Hepatocyte (in vitro differentiated cells): ENCODE measurements around the gene TTC38. TPM values are rescaled to one million over a fixed set of nuclear protein-coding genes. Genes with fewer than 3 reads are reported as not detected.

ENCODE experiments used
- DNase-seq: peaks from one replicate; pipeline ENCODE4 v3.0.0-alpha.2; 2016; ENCODE audit warnings: low spot score
- H2AFZ ChIP-seq: fragments of 200-600 bp; sonication (generic); 2 replicates; pipeline ENCODE4 v1.6.0; 2016; ENCODE audit warnings: antibody characterized with exemption, mild to moderate bottlenecking
- H3K27ac ChIP-seq: fragments of 200-600 bp; sonication (generic); 2 replicates; pipeline ENCODE4 v1.5.1; 2016; ENCODE audit warnings: mild to moderate bottlenecking
- H3K27me3 ChIP-seq: fragments of 200-600 bp; sonication (generic); 2 replicates; pipeline ENCODE4 v1.6.1; 2016
- H3K36me3 ChIP-seq: fragments of 200-600 bp; sonication (generic); replicated peaks from 2 replicates; pipeline ENCODE4 v1.5.1; 2016; ENCODE audit warnings: low read depth; ENCODE audit not compliant: insufficient read depth
- H3K4me1 ChIP-seq: fragments of 200-600 bp; sonication (generic); 2 replicates; pipeline ENCODE4 v1.5.1; 2016; ENCODE audit warnings: mild to moderate bottlenecking, moderate library complexity; ENCODE audit not compliant: insufficient read depth
- H3K4me2 ChIP-seq: fragments of 200-600 bp; sonication (generic); 2 replicates; pipeline ENCODE4 v1.6.0; 2016
- H3K4me3 ChIP-seq: fragments of 200-600 bp; sonication (generic); 2 replicates; pipeline ENCODE4 v1.5.1; 2016; ENCODE audit warnings: mild to moderate bottlenecking
- H3K79me2 ChIP-seq: fragments of 200-600 bp; sonication (generic); 2 replicates; pipeline ENCODE4 v1.6.0; 2017; ENCODE audit warnings: mild to moderate bottlenecking
- H3K9me2 ChIP-seq: fragments of 200-600 bp; sonication (generic); replicated peaks from 2 replicates; pipeline ENCODE4 v1.6.0; 2017; ENCODE audit warnings: mild to moderate bottlenecking; ENCODE audit not compliant: insufficient read depth
- H3K9me3 ChIP-seq: fragments of 200-600 bp; sonication (generic); 2 replicates; pipeline ENCODE4 v1.5.1; 2016; ENCODE audit warnings: low read depth, mild to moderate bottlenecking
- H4K20me1 ChIP-seq: fragments of 200-600 bp; sonication (generic); 2 replicates; pipeline ENCODE4 v1.6.0; 2016; ENCODE audit warnings: mild to moderate bottlenecking; ENCODE audit not compliant: insufficient read depth, poor library complexity, severe bottlenecking
- CTCF ChIP-seq: fragments of 200-600 bp; sonication (generic); IDR thresholded peaks from 2 replicates; pipeline ENCODE4 v1.5.1; 2016; ENCODE audit warnings: antibody characterized with exemption, mild to moderate bottlenecking; ENCODE audit not compliant: poor library complexity
- EZH2 ChIP-seq: fragments of 200-600 bp; sonication (generic); IDR thresholded peaks from 2 replicates; pipeline ENCODE4 v1.6.1; 2016; ENCODE audit warnings: antibody characterized with exemption, mild to moderate bottlenecking, borderline replicate concordance
- EZH2phosphoT487 ChIP-seq: fragments of 200-600 bp; sonication (generic); IDR thresholded peaks from one replicate; pipeline ENCODE4 v1.6.1; 2018; ENCODE audit warnings: antibody characterized with exemption, mild to moderate bottlenecking, low read depth, moderate library complexity; ENCODE audit not compliant: unreplicated experiment, severe bottlenecking
- WGBS: methylation state at CpG from one replicate; pipeline ENCODE4 v1.1.6; 2016; ENCODE audit warnings: low lambda C conversion rate; ENCODE audit errors: missing lambda C conversion rate; 5-methylcytosine and 5-hydroxymethylcytosine counted together
- polyA plus RNA-seq: library from polyadenylated mRNA; unstranded; fragments of >200 nt; fragmentation: Nextera tagmentation; extraction: Ambion mirVana; gene quantifications from 2 replicates; pipeline ENCODE4 v1.2.1, GENCODE V29; 2016
- total RNA-seq: library from RNA; depleted of rRNA; stranded (reverse); fragments of >200 nt; gene quantifications from 2 replicates; pipeline ENCODE4 v1.2.3, GENCODE V29; 2014

Gene TTC38
- total and polyA plus RNA-seq, 2 experiments from 2014 or later = 48.3 to 85.8 TPM

- Histone ChIP-seq H3K4me2 (no peak overlapping the region), H3K27ac (no peak overlapping the region), H3K9me3 (no peaks in the 10 kb centered on the region), H3K9me2 (no peaks in the 10 kb centered on the region), H3K4me3 (no peak overlapping the region), H3K36me3 (no peaks in the 10 kb centered on the region), H2AFZ (no peak overlapping the region), H4K20me1 (no peaks in the 10 kb centered on the region), H3K79me2 (no peaks in the 10 kb centered on the region), H3K4me1 (no peaks in the 10 kb centered on the region), H3K27me3 (no peaks in the 10 kb centered on the region)
- TF ChIP-seq EZH2phosphoT487 (no peak), CTCF (no peak), EZH2 (no peak)
- WGBS = 94% methylated on average over 23 of the region's 23 CpGs
- DNase-seq = no peak
Observed at GRCh38 chr22:46224044-46224897, 43.5 kb upstream of the TTC38 start.

- Histone ChIP-seq H3K4me1 (no peaks in the 10 kb centered on the region), H3K9me3 (no peaks in the 10 kb centered on the region), H3K36me3 (no peaks in the 10 kb centered on the region), H4K20me1 (no peaks in the 10 kb centered on the region), H3K9me2 (no peaks in the 10 kb centered on the region), H3K4me3 (no peak overlapping the region), H3K4me2 (no peak overlapping the region), H3K79me2 (no peaks in the 10 kb centered on the region), H2AFZ (no peak overlapping the region), H3K27ac (no peak overlapping the region), H3K27me3 (no peaks in the 10 kb centered on the region)
- no peak for DNase-seq
- TF ChIP-seq EZH2 = no peak
- TF ChIP-seq CTCF = no peak
- no peak for TF ChIP-seq EZH2phosphoT487
- WGBS = 88% methylated on average over 8 of the region's 10 CpGs
Observed at GRCh38 chr22:46224898-46225290, 42.9 kb upstream of the TTC38 start.

- H3K4me3 ChIP-seq = no peak overlapping the region
- 96% methylated on average over 7 of the region's 7 CpGs for WGBS
- TF ChIP-seq EZH2 (no peak), EZH2phosphoT487 (no peak), CTCF (no peak)
- no peaks in the 10 kb centered on the region for H3K9me3 ChIP-seq
- no peaks in the 10 kb centered on the region for H3K4me1 ChIP-seq
- H3K4me2 ChIP-seq = no peak overlapping the region
- DNase-seq = no peak
- H4K20me1 ChIP-seq = no peaks in the 10 kb centered on the region
- H3K27ac ChIP-seq = no peak overlapping the region
- H3K27me3 ChIP-seq = no peaks in the 10 kb centered on the region
- no peaks in the 10 kb centered on the region for H3K79me2 ChIP-seq
- no peaks in the 10 kb centered on the region for H3K36me3 ChIP-seq
- no peaks in the 10 kb centered on the region for H3K9me2 ChIP-seq
- no peak overlapping the region for H2AFZ ChIP-seq
Observed at GRCh38 chr22:46225631-46226030, 42.2 kb upstream of the TTC38 start.
